ENCODE results near the gene ZNRF3.

- TF ChIP-seq, protein P1, sequence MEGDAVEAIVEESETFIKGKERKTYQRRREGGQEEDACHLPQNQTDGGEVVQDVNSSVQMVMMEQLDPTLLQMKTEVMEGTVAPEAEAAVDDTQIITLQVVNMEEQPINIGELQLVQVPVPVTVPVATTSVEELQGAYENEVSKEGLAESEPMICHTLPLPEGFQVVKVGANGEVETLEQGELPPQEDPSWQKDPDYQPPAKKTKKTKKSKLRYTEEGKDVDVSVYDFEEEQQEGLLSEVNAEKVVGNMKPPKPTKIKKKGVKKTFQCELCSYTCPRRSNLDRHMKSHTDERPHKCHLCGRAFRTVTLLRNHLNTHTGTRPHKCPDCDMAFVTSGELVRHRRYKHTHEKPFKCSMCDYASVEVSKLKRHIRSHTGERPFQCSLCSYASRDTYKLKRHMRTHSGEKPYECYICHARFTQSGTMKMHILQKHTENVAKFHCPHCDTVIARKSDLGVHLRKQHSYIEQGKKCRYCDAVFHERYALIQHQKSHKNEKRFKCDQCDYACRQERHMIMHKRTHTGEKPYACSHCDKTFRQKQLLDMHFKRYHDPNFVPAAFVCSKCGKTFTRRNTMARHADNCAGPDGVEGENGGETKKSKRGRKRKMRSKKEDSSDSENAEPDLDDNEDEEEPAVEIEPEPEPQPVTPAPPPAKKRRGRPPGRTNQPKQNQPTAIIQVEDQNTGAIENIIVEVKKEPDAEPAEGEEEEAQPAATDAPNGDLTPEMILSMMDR (IDR thresholded peaks at IDR 0.05), result no peak
- no peak for TF ChIP-seq POLR2A (IDR thresholded peaks at IDR 0.05)
These were observed 198.3 kb downstream of the ZNRF3 start for GRCh38 chr22:29081517-29082236.
